Mesenteric fat pad (tissue), 1 donor: ENCODE data around the gene BFSP1. TPM values are rescaled to one million over a fixed set of nuclear protein-coding genes. Genes with fewer than 3 reads are reported as not detected.

Source experiments
- DNase-seq: peaks from one replicate; pipeline ENCODE4 v3.0.0-alpha.2; 2020; ENCODE audit warnings: low spot score
- total RNA-seq: library from RNA; stranded (reverse); fragmentation: NEBNext Ultra II Directional; extraction: Animal tissue kit (Norgen Biotek cat#: 25700); gene quantifications from one replicate; pipeline ENCODE4 v1.2.1, GENCODE V29; 2021
- donor health status: DM: yes; HTN: yes; CAD: no.

The BFSP1 gene
- total RNA-seq, 1 donor from 2014 or later = not detected

- no peak for DNase-seq
These were observed 32.1 kb downstream of the BFSP1 start for GRCh38 chr20:17499041-17499440.

GRCh38 chr20:17498641-17499040 lies 32.5 kb downstream of the BFSP1 start:
- peak; percentile 14 for DNase-seq

- DNase-seq = peak; percentile 24
These were observed 33.2 kb downstream of the BFSP1 start for GRCh38 chr20:17497821-17498580.

GRCh38 chr20:17495826-17496225 lies 35.4 kb downstream of the BFSP1 start:
- DNase-seq = peak; percentile 41

GRCh38 chr20:17494201-17494600 lies 37.0 kb downstream of the BFSP1 start:
- DNase-seq = peak; percentile 39

- DNase-seq = peak; percentile 53
These were observed 38.0 kb downstream of the BFSP1 start for GRCh38 chr20:17493173-17493572.

GRCh38 chr20:17491488-17491887 lies 39.7 kb downstream of the BFSP1 start:
- DNase-seq = peak; percentile 28

GRCh38 chr20:17491041-17491440 lies 40.1 kb downstream of the BFSP1 start:
- DNase-seq = peak; percentile 71

GRCh38 chr20:17490501-17490900 lies 40.7 kb downstream of the BFSP1 start:
- DNase-seq = peak; percentile 65

GRCh38 chr20:17488916-17489600 lies 42.1 kb downstream of the BFSP1 start:
- peak; percentile 57 for DNase-seq

GRCh38 chr20:17485017-17485416 lies 46.2 kb downstream of the BFSP1 start:
- peak; percentile 5 for DNase-seq

- no peak for DNase-seq
These were observed 48.6 kb downstream of the BFSP1 start for GRCh38 chr20:17482536-17482935.

- DNase-seq = no peak
These were observed 49.5 kb downstream of the BFSP1 start for GRCh38 chr20:17481661-17482060.

- DNase-seq = no peak
These were observed 50.5 kb downstream of the BFSP1 start for GRCh38 chr20:17480696-17481095.

- DNase-seq = no peak
These were observed 52.0 kb downstream of the BFSP1 start for GRCh38 chr20:17479063-17479657.

- DNase-seq = no peak
These were observed 57.5 kb downstream of the BFSP1 start for GRCh38 chr20:17473659-17474058.

- DNase-seq = no peak
These were observed 59.5 kb downstream of the BFSP1 start for GRCh38 chr20:17471606-17472187.

- no peak for DNase-seq
These were observed 60.2 kb downstream of the BFSP1 start for GRCh38 chr20:17470973-17471372.

GRCh38 chr20:17470521-17470920 lies 60.7 kb downstream of the BFSP1 start:
- no peak for DNase-seq

GRCh38 chr20:17469246-17470030 lies 61.7 kb downstream of the BFSP1 start:
- no peak for DNase-seq
